ENCODE measurements around the gene SHOX. TPM values are rescaled to one million over a fixed set of nuclear protein-coding genes. Genes with fewer than 3 reads are reported as not detected.

The SHOX gene
- total and polyA plus RNA-seq, 10 of the 15 experiments (the other 5 are each of a cell fraction or from before 2014, with no cell fraction given), result 0.42 TPM; not detected in 9

GRCh38 chrX:646228-646495 lies 15.6 kb downstream of the SHOX start:
- no peak for TF ChIP-seq DPF2 (IDR thresholded peaks at IDR 0.05)
- TF ChIP-seq PML (IDR thresholded peaks at IDR 0.05; ENCODE audit: low read length), result no peak
- TF ChIP-seq ZNF217 (IDR thresholded peaks at IDR 0.05), result no peak
- no peak for TF ChIP-seq KLF5 (IDR thresholded peaks at IDR 0.05; ENCODE audit: partially characterized antibody)
- TF ChIP-seq KDM1A (IDR thresholded peaks at IDR 0.05; ENCODE audit: borderline replicate concordance), result no peak
- no peak for TF ChIP-seq RAD51 (IDR thresholded peaks at IDR 0.05)
- no peak for TF ChIP-seq IKZF1 (conservative IDR thresholded peaks at IDR 0.05)
- no peak for TF ChIP-seq KAT2A (conservative IDR thresholded peaks at IDR 0.05; ENCODE audit: control insufficient read depth, low read depth, low read length)
- no peak for TF ChIP-seq NFXL1 (IDR thresholded peaks at IDR 0.05; ENCODE audit: borderline replicate concordance)
- TF ChIP-seq GATAD2B (conservative IDR thresholded peaks at IDR 0.05; ENCODE audit: low read depth), result no peak
- no peak for TF ChIP-seq NRF1 (conservative IDR thresholded peaks at IDR 0.05; ENCODE audit: low read depth, low read length)
- no peak for TF ChIP-seq ZNF24 (IDR thresholded peaks at IDR 0.05)
- no peak for TF ChIP-seq SIN3A (IDR thresholded peaks at IDR 0.05; ENCODE audit: low read depth, low read length)
- no peak for TF ChIP-seq CEBPZ (IDR thresholded peaks at IDR 0.05; ENCODE audit: low read depth, low read length)
- TF ChIP-seq, protein P1, sequence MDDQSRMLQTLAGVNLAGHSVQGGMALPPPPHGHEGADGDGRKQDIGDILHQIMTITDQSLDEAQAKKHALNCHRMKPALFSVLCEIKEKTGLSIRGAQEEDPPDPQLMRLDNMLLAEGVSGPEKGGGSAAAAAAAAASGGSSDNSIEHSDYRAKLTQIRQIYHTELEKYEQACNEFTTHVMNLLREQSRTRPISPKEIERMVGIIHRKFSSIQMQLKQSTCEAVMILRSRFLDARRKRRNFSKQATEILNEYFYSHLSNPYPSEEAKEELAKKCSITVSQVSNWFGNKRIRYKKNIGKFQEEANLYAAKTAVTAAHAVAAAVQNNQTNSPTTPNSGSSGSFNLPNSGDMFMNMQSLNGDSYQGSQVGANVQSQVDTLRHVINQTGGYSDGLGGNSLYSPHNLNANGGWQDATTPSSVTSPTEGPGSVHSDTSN (IDR thresholded peaks at IDR 0.05; ENCODE audit: insufficient replicate concordance, low read depth, low read length), result no peak
- TF ChIP-seq RB1 (IDR thresholded peaks at IDR 0.05; ENCODE audit: borderline replicate concordance), result no peak
- TF ChIP-seq YBX1 (IDR thresholded peaks at IDR 0.05), result no peak
- no peak for TF ChIP-seq CEBPB (IDR thresholded peaks at IDR 0.05; ENCODE audit: borderline replicate concordance in 1 of 2, low read depth in 2 of 2, low read length in 2 of 2)
- H3K27me3 ChIP-seq (replicated peaks in 1 of 2; ENCODE audit: control insufficient read depth in 2 of 2, insufficient read depth in 2 of 2, low read length in 1 of 2), result no peaks in the 10 kb centered on the region
- CTCF ChIA-PET, result no interaction called here
- no peaks in the 10 kb centered on the region for H3K36me3 ChIP-seq (ENCODE audit: control insufficient read depth in 2 of 2, insufficient read depth in 2 of 2, low read length in 1 of 2)
- POLR2A ChIA-PET, result no interaction called here
- no peaks in the 10 kb centered on the region for H4K20me1 ChIP-seq (ENCODE audit: control insufficient read depth, insufficient read depth)
- no peaks in the 10 kb centered on the region for H3K79me2 ChIP-seq (ENCODE audit: control insufficient read depth, insufficient read depth, low read length)
- H3K4me2 ChIP-seq (ENCODE audit: control insufficient read depth, insufficient read depth), result no peak overlapping the region
- in situ Hi-C loops (cut with MboI) (no loop called here), intact Hi-C loops (cut with micrococcal nuclease; ENCODE audit: unreplicated experiment) (no loop called here)
- ATAC-seq, result no peak
- no TSS peak for BruUV-seq (replicated peaks)
- DNase-seq (ENCODE audit: low read depth, low spot score), result no peak
- no peaks in the 10 kb centered on the region; the same call in 2 of the 3 replicates for H3K9me3 ChIP-seq (replicated peaks; ENCODE audit: control insufficient read depth, insufficient read depth, low read length)
- RAD21 ChIA-PET (ENCODE audit: unreplicated experiment), result no interaction called here
- no peaks in the 10 kb centered on the region for H3K4me1 ChIP-seq (ENCODE audit: control insufficient read depth, insufficient read depth, low read length)
- no peak for FAIRE-seq
- 19% methylated on average over 3 of the region's 3 CpGs for WGBS (ENCODE audit: insufficient coverage, insufficient replicate concordance, low lambda C conversion rate, missing lambda C conversion rate)
- H3K27ac ChIP-seq (ENCODE audit: control insufficient read depth, insufficient read depth), result no peak overlapping the region
- H2AFZ ChIP-seq (ENCODE audit: control insufficient read depth, low read depth, low read length), result no peak overlapping the region
- H3K9ac ChIP-seq (ENCODE audit: control insufficient read depth, insufficient read depth, low read length), result no peak overlapping the region
- SMC1A ChIA-PET (ENCODE audit: uncharacterized antibody, unreplicated experiment), result no interaction called here
- H3K4me3 ChIP-seq, result no peak overlapping the region

Data from GM12878 (cell line).